ENCODE measurements around the gene DUSP6.

- TF ChIP-seq POLR2A (IDR thresholded peaks at IDR 0.05; ENCODE audit: low read depth, low read length) (no peak), TAF1 (IDR thresholded peaks at IDR 0.05; ENCODE audit: borderline replicate concordance, low read depth, low read length) (no peak)
These were observed 1.0 kb upstream of the DUSP6 start for GRCh38 chr12:89353188-89353822.
